WERI-Rb-1 (cell line): ENCODE measurements around the gene TMEM123.

Experiments
- DNase-seq: peaks from one replicate; pipeline ENCODE4 v3.0.0-alpha.2; 2020
- H3K27ac ChIP-seq: fragments of 250-450 bp; sonication (Bioruptor Pico); 2 replicates; pipeline ENCODE4 v1.5.1; 2020; ENCODE audit warnings: mild to moderate bottlenecking, moderate library complexity
- H3K27me3 ChIP-seq: fragments of 250-450 bp; sonication (Bioruptor Pico); 2 replicates; pipeline ENCODE4 v1.5.1; 2021; ENCODE audit warnings: mild to moderate bottlenecking, low read depth, moderate library complexity; ENCODE audit not compliant: insufficient read depth, severe bottlenecking
- H3K36me3 ChIP-seq: fragments of 250-450 bp; sonication (Bioruptor Pico); 2 replicates; pipeline ENCODE4 v1.5.1; 2020; ENCODE audit warnings: mild to moderate bottlenecking, moderate library complexity
- H3K4me3 ChIP-seq: 2 replicates; pipeline ENCODE4 v1.5.1; 2011; ENCODE audit warnings: low read depth, mild to moderate bottlenecking, control low read depth, low read length
- H3K9me3 ChIP-seq: fragments of 250-450 bp; sonication (Bioruptor Pico); 2 replicates; pipeline ENCODE4 v1.5.1; 2021; ENCODE audit warnings: mild to moderate bottlenecking, moderate library complexity; ENCODE audit not compliant: severe bottlenecking
- CTCF ChIP-seq: IDR thresholded peaks from 2 replicates; pipeline ENCODE4 v1.5.1; 2011; ENCODE audit warnings: low read depth, mild to moderate bottlenecking, control low read depth, inconsistent platforms, low read length

TMEM123 gene

GRCh38 chr11:102386136-102386734, 66.3 kb downstream of the TMEM123 start:
- Histone ChIP-seq H3K9me3 (no peaks in the 10 kb centered on the region), H3K27ac (no peak overlapping the region)

GRCh38 chr11:102385085-102386007, 67.2 kb downstream of the TMEM123 start:
- no peak overlapping the region for H3K4me3 ChIP-seq
- no peak for TF ChIP-seq CTCF
- H3K36me3 ChIP-seq, result no peaks in the 10 kb centered on the region
- DNase-seq, result no peak
- no peaks in the 10 kb centered on the region for H3K27me3 ChIP-seq
- H3K9me3 ChIP-seq, result no peaks in the 10 kb centered on the region
- H3K27ac ChIP-seq, result no peak overlapping the region

More at GRCh38 chr11:102386136-102386734, 66.3 kb downstream of the TMEM123 start:
- Histone ChIP-seq H3K27me3 (no peaks in the 10 kb centered on the region), H3K36me3 (no peaks in the 10 kb centered on the region), H3K4me3 (no peak overlapping the region)
- no peak for DNase-seq
- TF ChIP-seq CTCF, result no peak

- no peaks in the 10 kb centered on the region for H3K36me3 ChIP-seq
- H3K27ac ChIP-seq, result no peak overlapping the region
- no peak for TF ChIP-seq CTCF
- H3K4me3 ChIP-seq, result no peak overlapping the region
- DNase-seq, result no peak
- H3K9me3 ChIP-seq, result no peaks in the 10 kb centered on the region
- H3K27me3 ChIP-seq, result no peaks in the 10 kb centered on the region
Measured at GRCh38 chr11:102384419-102385079, 68.0 kb downstream of the TMEM123 start.

- H3K27ac ChIP-seq, result no peak overlapping the region
- no peak overlapping the region for H3K4me3 ChIP-seq
- H3K27me3 ChIP-seq, result no peaks in the 10 kb centered on the region
- peaks cover 4% of the 10 kb centered on the region for H3K36me3 ChIP-seq
- DNase-seq, result no peak
- no peaks in the 10 kb centered on the region for H3K9me3 ChIP-seq
- no peak for TF ChIP-seq CTCF
Measured at GRCh38 chr11:102383839-102384238, 68.7 kb downstream of the TMEM123 start.

GRCh38 chr11:102382384-102382783, 70.2 kb downstream of the TMEM123 start:
- Histone ChIP-seq H3K36me3 (peaks cover 14% of the 10 kb centered on the region), H3K27me3 (no peaks in the 10 kb centered on the region), H3K4me3 (no peak overlapping the region), H3K9me3 (no peaks in the 10 kb centered on the region), H3K27ac (no peak overlapping the region)
- DNase-seq, result no peak
- TF ChIP-seq CTCF, result no peak
